Skeletal muscle tissue (tissue), 4 donors: Measurements from ENCODE around the gene CLEC2A. TPM values are rescaled to one million over a fixed set of nuclear protein-coding genes. Genes with fewer than 3 reads are reported as not detected.
"Not testable (repeated sequence)": the region's sequence is repeated elsewhere in the genome, so short reads cannot be mapped to it uniquely, and the experiment has no call there.

Experiments used
- H3K27ac ChIP-seq: one replicate; pipeline ENCODE4 v1.7.0; 2013; ENCODE audit warnings: mild to moderate bottlenecking, low read depth, low read length, inconsistent platforms
- H3K27me3 ChIP-seq, 3 donors: one replicate each; pipeline ENCODE4 v1.7.0; 2013; ENCODE audit warnings: low read length in 3 of 3; ENCODE audit not compliant: control insufficient read depth in 3 of 3, insufficient read depth in 3 of 3
- H3K36me3 ChIP-seq, 3 donors: one replicate each; pipeline ENCODE4 v1.7.0; 2013; ENCODE audit warnings: low read length in 3 of 3; ENCODE audit not compliant: control insufficient read depth in 3 of 3, insufficient read depth in 3 of 3
- H3K4me1 ChIP-seq, 3 donors: one replicate each; pipeline ENCODE4 v1.7.0; 2013; ENCODE audit warnings: low read length in 3 of 3, mild to moderate bottlenecking in 3 of 3; ENCODE audit not compliant: control insufficient read depth in 3 of 3, insufficient read depth in 3 of 3
- H3K4me3 ChIP-seq, 3 donors: one replicate each; pipeline ENCODE4 v1.7.0; 2013; ENCODE audit warnings: low read length in 3 of 3
- H3K9ac ChIP-seq, 3 donors: one replicate each; pipeline ENCODE4 v1.7.0; 2013; ENCODE audit warnings: low read length in 3 of 3, mild to moderate bottlenecking in 3 of 3, moderate library complexity in 2 of 3, low read depth in 1 of 3
- H3K9me3 ChIP-seq, 3 donors: one replicate each; pipeline ENCODE4 v1.7.0; 2013; ENCODE audit warnings: low read length in 3 of 3; ENCODE audit not compliant: control insufficient read depth in 3 of 3
- total RNA-seq: library from RNA; depleted of rRNA; stranded (reverse); fragments of >200 nt; gene quantifications from one replicate; pipeline ENCODE4 v1.2.3, GENCODE V29; 2014
- donor health status: Osteomylitis.

The CLEC2A gene
- not detected for total RNA-seq

DNA sequence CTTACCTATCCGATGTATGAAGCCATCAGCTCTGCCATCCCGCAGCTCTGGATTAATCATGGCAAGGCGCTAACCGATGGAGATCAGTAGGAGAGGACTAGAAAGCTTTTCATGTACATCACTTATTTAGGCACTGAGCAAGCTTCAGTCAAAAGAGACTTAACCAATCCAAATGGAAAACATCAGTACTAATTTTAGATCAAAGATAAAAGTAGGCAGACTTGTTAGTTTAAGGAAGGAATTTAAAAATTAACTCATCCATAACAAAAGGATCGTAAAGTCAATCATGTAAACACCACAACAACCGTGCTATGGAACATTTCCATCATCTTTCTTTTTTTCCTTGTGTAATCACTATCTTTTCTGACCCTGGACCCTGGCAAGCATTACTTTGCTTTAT, at the start of gene CLEC2A:
Gene CLEC2A (minus strand): TSS at position 101 of the 400 bp plus-strand sequence. CDS start 41 bp downstream, at position 60.
- Histone ChIP-seq H3K27ac (no peak within 1 kb of the TSS), H3K4me1 (no peaks in the 10 kb centered on the region), H3K27me3 (no peaks in the 10 kb centered on the region), H3K9me3 (no peaks in the 10 kb centered on the region), H3K4me3 (no peak within 1 kb of the TSS), H3K36me3 (no peaks in the 10 kb centered on the region), H3K9ac (no peak within 1 kb of the TSS)

DNA sequence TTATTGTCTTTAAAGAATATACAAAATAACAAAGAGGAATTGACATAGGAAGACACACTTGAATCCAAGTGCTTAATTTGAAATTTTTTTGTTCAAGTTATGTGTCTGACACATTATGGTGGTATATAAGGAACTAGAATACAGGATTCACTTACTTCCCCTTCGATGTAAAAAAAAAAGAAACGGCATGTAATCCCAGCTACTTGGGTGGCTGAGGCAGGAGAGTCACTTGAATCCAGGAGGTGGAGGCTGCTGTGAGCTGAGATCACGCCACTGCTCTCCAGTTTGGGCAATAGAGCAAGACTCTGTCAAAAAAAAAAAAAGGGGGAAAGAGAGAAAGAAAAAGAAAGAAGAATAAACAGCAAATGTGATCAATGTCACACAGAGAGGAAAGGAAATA, 48.0 kb upstream of the CLEC2A start:
- no peaks in the 10 kb centered on the region for H3K4me1 ChIP-seq
- H3K36me3 ChIP-seq, result no peaks in the 10 kb centered on the region
- H3K9ac ChIP-seq, result no peak overlapping the region
- no peaks in the 10 kb centered on the region for H3K27me3 ChIP-seq
- no peaks in the 10 kb centered on the region for H3K9me3 ChIP-seq
- H3K4me3 ChIP-seq, result no peak overlapping the region
- no peak overlapping the region for H3K27ac ChIP-seq

DNA sequence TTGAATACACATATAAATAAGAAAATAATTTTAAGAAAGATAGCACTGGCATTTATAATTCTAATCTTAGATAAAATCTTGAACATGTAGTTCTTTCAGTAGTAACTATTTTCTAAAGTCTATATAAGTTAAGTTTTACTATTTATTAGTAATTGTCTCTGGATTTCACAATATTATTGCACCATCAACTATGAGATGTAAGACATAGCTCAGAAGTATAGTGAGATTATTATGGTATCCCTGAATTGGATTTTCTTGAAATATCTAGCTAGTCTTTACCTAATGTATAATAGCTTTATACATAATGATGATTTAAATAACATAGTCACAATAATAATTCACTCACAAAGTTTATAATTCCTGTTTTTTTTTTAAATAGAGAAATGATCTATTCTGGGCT, 45.7 kb upstream of the CLEC2A start:
- no peaks in the 10 kb centered on the region for H3K27me3 ChIP-seq
- H3K4me3 ChIP-seq, result no peak overlapping the region
- no peaks in the 10 kb centered on the region for H3K36me3 ChIP-seq
- no peaks in the 10 kb centered on the region for H3K9me3 ChIP-seq
- H3K9ac ChIP-seq, result no peak overlapping the region
- H3K27ac ChIP-seq, result no peak overlapping the region
- no peaks in the 10 kb centered on the region for H3K4me1 ChIP-seq

DNA sequence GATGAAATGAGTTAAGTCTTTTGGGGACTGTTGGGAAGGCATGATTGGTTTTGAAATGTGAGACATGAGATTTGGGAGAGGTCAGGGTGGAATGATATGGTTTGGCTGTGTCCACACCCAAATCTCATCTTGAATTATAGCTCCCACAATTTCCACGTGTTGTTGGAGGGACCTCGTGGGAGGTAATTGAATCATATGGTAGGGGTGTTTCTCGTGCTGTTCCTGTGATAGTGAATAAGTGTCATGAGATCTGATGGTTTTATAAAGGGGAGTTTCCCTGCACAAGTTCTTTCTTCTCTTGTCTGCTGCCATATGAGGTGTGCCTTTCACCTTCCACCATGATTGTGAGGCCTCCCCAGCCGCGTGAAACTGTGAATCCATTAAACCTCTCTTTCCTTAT, 44.5 kb upstream of the CLEC2A start:
- H3K9me3 ChIP-seq, H3K27me3 ChIP-seq, H3K36me3 ChIP-seq, H3K4me1 ChIP-seq, H3K9ac ChIP-seq, H3K27ac ChIP-seq, H3K4me3 ChIP-seq: not testable (repeated sequence)

GRCh38 chr12:9975614-9976013, 43.4 kb upstream of the CLEC2A start:
- no peaks in the 10 kb centered on the region for H3K4me1 ChIP-seq
- no peaks in the 10 kb centered on the region for H3K27me3 ChIP-seq
- no peak overlapping the region for H3K9ac ChIP-seq

DNA sequence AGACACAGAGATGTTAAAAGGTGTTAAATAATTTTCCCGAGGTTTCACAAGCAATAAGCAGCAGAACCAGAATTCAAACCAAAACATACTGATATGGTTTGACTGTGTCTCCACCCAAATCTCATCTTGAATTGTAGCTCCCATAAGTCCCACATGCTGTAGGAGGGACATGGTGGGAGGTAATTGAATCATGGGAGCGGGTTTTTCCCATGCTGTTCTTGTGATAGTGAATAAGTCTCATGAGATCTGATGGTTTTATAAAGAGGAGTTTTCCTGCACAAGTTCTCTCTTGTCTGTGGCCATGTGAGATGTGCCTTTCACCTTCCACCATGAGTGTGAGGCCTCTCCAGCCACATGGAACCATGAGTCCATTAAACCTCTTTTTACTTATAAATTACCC, 42.6 kb upstream of the CLEC2A start:
- not testable (repeated sequence) for H3K4me3 ChIP-seq, H3K27ac ChIP-seq, H3K9ac ChIP-seq, H3K9me3 ChIP-seq, H3K36me3 ChIP-seq, H3K4me1 ChIP-seq, H3K27me3 ChIP-seq

More at GRCh38 chr12:9975614-9976013, 43.4 kb upstream of the CLEC2A start:
- no peak overlapping the region for H3K27ac ChIP-seq
- no peaks in the 10 kb centered on the region for H3K9me3 ChIP-seq
- no peak overlapping the region for H3K4me3 ChIP-seq
- H3K36me3 ChIP-seq, result no peaks in the 10 kb centered on the region

DNA sequence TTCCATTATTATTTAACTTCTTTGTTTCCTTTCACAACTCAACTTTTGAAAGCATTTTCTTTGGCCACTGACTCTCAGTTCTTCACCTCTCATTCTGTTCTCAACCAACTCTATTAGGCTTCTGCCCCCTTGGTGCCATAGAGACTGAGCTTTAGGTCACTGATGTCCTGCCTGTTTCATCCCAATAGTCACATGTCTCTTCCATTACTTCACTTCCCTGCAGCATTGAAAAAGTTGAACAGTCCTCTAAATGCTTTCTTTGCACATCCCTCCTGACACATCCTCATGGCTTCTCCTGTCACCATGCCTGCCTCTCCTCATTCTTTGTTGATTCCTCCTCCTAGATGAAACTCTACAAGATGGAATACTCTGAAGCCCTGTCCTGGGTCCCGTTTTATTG, 41.8 kb upstream of the CLEC2A start:
- no peak overlapping the region for H3K27ac ChIP-seq
- H3K9ac ChIP-seq, result no peak overlapping the region
- H3K4me1 ChIP-seq, result no peaks in the 10 kb centered on the region
- H3K36me3 ChIP-seq, result no peaks in the 10 kb centered on the region
- no peak overlapping the region for H3K4me3 ChIP-seq
- no peaks in the 10 kb centered on the region for H3K27me3 ChIP-seq
- H3K9me3 ChIP-seq, result no peaks in the 10 kb centered on the region

DNA sequence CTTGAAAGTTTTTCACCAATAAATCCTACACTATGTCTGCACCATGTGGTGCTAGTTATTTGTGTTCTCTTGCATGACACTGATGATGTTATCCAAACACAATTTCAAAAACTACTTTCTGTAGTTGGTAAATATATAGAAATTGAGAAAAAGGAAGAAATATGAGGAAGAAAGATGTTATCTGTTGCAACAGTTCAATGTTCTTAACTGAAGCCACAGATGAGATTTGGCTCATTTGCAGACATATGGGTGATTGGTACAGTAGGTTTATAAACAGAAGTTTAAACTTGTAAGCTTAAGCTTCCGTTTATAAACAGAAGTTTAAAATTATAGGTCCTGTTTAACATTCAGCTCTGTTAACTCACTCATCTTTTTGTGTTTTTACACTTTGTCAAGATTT, 39.0 kb upstream of the CLEC2A start, which contains the start of gene CLEC12A:
Gene CLEC12A (plus strand): TSS at position 229 of the 400 bp plus-strand sequence. CDS start 188 bp downstream, outside the sequence.
- H3K27ac ChIP-seq, result no peak within 1 kb of the TSS
- no peaks in the 10 kb centered on the region for H3K36me3 ChIP-seq
- H3K27me3 ChIP-seq, result no peaks in the 10 kb centered on the region
- H3K4me3 ChIP-seq, result no peak within 1 kb of the TSS
- H3K9me3 ChIP-seq, result no peaks in the 10 kb centered on the region
- H3K4me1 ChIP-seq, result no peaks in the 10 kb centered on the region
- H3K9ac ChIP-seq, result no peak within 1 kb of the TSS

DNA sequence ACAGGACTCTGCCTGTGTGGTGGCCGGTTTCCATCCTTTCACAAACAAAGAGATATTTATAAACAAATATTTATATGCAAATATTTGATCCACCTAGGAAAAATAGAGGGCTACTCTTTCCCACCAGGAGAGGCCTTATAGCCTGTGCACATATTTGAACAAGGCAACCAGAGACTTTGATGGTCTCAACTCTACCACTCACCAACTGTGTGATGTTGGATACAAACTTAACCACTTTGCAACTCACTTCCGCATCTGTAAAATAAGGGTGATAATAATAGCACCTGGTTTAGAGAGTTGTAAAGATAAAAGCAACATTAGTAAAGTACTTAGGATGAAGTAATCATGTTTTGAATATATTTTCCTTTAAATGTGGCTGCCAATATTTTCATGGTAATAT, 37.5 kb upstream of the CLEC2A start:
- Histone ChIP-seq H3K4me1 (no peaks in the 10 kb centered on the region), H3K4me3 (no peak overlapping the region), H3K9me3 (no peaks in the 10 kb centered on the region), H3K27ac (no peak overlapping the region), H3K36me3 (no peaks in the 10 kb centered on the region), H3K27me3 (no peaks in the 10 kb centered on the region), H3K9ac (no peak overlapping the region)

DNA sequence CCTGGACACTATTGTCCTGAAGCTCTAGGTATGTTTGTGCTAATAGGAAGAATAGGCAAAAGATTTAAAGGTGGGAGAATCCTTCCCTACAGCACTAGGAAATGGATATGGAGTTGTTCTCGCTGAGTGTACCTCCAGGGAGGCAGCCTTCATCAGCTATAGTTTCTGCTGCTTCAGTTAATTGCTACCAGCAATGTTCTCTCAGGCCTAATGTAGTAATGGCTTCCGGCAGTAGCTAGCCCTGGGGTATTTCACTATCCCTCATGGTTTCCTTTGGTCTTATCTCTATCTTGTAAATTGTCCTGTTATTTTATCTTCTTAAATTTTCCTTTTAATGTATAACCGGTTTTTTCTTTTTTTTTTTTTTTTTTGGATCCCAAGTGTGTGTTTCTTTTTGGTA, 29.7 kb upstream of the CLEC2A start:
- Histone ChIP-seq H3K4me1 (no peaks in the 10 kb centered on the region), H3K27ac (no peak overlapping the region)

GRCh38 chr12:9961106-9961505, 28.9 kb upstream of the CLEC2A start:
- H3K27me3 ChIP-seq, result no peaks in the 10 kb centered on the region
- H3K9me3 ChIP-seq, result no peaks in the 10 kb centered on the region
- H3K4me1 ChIP-seq, result no peaks in the 10 kb centered on the region
- H3K4me3 ChIP-seq, result no peak overlapping the region
- H3K36me3 ChIP-seq, result no peaks in the 10 kb centered on the region
- H3K27ac ChIP-seq, result no peak overlapping the region
- H3K9ac ChIP-seq, result no peak overlapping the region

More for the DNA sequence above, 29.7 kb upstream of the CLEC2A start:
- Histone ChIP-seq H3K27me3 (no peaks in the 10 kb centered on the region), H3K4me3 (no peak overlapping the region), H3K36me3 (no peaks in the 10 kb centered on the region), H3K9ac (no peak overlapping the region), H3K9me3 (no peaks in the 10 kb centered on the region)
